GM18870 (cell line): ENCODE measurements around the gene PDE4D.

Experiments
- ATAC-seq: cut with Tn5 transposase; IDR thresholded peaks from one replicate; pipeline ENCODE4 v1.9.1; 2021; ENCODE audit warnings: moderate library complexity; ENCODE audit not compliant: unreplicated experiment

Gene PDE4D

DNA sequence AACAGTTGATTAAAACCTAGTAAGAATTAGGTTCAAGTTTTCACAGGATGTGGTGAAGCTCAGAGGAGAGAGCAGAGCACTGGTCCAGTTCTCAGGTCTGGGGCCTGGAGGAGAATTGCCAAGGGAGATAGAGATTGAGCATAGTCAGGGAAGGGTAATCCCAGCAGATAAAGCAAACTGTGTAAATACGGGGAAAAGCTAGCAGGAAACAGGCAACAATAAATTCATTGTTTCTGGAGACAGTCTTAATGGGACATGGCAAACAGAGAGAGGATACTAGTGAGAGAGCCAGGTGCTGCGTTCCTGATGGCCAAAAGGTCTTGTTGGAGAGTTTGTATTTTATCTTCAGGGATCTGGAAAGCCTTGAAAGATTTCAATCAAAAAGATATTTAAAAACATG, 333.0 kb downstream of the PDE4D start:
- no peak for ATAC-seq

DNA sequence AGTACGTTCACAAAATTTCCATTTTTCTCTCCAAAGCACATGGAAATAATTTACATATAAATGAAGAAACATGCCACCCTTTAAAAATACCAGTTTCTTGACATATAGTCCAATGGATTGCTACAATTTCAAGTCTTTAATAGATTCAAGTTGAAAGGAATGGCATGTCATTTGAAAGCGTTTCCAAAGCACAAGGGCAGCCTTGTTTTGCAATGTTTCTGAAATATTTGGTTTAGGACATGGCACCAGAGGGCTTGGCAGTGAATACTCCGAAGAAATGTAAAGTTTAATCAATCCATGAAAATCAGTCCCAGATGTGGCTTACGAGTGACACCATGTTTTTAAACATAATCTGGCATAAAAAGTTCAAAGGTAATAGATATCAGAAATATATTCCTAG, 333.7 kb downstream of the PDE4D start:
- ATAC-seq, result no peak

DNA sequence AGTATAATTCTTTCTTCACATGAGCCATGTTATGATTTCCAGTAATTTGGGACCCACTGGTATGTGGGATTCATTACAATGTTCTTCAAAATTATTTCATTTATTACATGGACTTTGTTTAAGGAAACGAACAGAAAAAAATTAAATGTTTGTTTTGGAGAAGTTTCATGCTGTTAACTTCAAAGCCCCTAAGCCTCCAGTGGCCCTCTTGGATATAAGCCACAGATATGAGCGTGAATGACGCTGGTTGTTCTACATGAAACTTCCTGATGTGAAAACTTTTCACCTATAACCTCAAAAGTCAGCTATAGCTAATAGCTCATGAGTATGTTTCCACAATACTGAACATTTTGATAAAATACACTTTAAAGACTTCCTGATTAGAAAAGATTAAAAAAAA, 334.2 kb downstream of the PDE4D start:
- ATAC-seq, result no peak

DNA sequence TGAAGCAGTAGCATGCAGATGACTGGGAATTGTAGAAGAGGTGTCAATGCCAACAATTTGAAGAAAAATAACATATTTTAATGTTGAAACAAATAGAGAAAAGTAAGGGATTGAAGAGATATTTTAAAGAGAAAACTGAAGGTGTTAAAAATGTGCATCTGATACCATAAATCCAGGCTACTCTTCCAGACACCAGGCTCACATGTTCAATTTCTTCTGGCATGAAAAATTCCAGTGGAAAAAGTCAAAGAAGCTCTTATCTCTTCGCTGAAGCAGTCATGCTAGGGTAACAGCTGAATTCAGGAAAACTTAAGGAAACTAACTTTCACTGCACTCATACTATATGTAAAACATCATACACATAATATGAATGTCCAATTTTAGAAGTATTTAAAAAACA, 335.0 kb downstream of the PDE4D start:
- ATAC-seq, result no peak

DNA sequence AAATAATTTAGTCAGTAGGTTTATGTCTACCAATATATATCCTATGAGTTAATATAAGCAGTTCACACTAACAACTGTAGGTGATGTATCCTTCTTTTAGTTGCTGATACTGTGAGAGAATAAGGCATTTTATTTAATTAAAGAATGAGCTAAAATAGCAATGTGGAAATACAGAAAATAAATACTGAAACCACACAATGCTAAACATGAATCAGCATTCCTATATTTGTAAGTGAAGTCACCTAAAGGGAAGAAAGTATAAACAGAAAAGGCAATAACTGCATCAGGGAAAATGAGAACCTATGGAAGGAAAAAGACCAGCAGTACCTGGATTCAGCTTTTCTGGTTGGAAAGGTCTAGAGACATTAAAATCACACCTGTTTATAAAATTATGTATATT, 336.0 kb downstream of the PDE4D start:
- no peak for ATAC-seq

DNA sequence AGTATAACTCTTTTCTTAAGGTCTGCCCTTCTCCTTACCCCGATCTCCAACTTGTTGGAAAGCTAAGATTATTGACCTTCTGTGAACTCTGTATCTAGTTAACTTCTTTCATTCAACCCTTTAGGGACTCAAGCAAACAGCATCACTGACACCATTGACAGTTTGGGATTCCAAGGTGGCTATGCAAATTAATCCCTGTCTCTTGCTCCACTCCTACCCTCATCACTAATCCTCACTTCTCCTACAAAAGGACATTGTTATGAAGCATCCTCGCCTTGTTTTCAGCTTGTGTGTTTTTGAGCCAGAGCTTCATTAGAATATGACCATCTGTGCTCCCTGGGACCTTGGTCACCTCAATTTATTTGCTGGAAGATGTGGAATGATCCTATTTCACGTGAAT, 337.9 kb downstream of the PDE4D start:
- ATAC-seq, result no peak

DNA sequence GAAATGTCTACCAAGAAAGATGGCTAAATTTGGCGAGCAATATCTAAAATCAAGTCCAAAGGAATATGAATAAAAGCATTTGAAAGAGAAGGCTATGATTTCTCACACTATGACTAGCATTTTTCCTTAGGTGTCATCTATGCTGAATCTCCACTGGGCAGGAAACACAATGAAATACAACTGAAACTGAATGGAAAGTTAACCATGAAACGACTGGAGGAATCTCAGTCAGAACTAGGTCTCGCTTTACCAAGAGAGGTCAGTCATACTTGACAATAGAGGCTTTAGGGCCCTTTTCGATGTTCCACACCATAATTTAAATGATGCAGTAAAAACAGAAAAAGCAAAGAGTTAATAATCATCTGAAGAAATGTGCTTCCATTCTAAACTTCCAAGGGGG, 339.0 kb downstream of the PDE4D start:
- no peak for ATAC-seq

DNA sequence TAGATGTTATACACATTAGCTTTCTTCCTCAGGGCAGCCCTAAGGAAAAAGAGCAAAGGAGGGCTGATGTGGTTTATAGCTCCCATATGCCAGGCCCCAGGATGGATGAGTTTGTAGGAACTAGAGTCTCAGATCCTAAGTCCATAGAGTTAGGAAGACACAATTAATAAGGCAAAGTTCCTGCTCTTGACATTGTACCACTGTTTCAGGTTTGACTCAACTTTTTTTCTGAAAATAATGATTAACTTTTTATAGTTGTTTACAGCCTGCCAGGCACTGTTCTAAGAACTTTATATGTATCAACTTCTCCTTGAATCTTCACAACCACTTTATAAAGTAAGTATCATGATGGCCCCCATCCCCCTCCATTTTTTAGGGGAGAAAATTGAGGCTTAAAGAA, 339.5 kb downstream of the PDE4D start:
- no peak for ATAC-seq

DNA sequence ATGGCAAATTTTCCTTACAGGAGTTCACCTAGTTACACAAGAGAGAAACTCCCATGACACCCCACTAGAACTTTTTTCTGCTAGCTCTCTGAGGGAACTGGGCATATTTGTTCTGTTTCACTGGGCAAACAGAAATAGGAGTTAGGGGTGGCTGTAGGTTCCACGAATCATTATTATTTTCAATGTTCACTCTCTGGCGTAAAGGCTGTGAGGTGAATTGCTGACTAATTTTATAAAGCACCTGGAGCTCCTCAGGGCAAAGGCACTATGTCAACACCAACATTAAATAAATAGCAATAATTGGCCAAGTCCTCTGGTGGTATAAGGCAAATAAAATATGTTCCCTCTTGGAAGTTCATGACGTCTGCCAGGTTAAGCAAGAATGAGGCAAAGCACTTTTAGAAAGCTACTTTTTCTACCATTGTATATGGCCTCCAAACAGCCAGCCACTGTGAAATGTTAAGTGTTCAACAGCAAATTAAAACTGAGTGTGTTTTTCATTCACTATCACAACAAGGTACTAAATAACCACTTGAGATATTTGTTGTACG, 344.6 kb downstream of the PDE4D start:
- no peak for ATAC-seq

DNA sequence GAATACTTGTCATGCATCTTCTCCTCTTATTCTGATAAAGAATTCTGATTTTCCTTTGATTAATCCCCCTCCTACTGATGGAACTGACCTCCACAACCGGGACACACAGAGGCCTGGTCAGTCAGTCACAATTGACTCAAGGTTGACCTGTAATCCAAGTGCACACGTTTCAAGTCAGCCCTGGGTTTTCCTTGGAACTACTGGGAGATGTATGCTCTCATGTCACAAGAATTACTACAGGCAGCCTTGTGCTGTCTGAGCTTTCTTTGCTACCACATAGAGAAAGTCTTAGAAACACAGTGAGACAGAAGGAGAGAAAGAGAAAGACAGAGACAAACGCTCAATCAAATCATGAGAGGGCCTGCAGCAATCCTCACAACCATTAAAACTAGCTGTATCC, 345.8 kb downstream of the PDE4D start:
- ATAC-seq, result no peak

DNA sequence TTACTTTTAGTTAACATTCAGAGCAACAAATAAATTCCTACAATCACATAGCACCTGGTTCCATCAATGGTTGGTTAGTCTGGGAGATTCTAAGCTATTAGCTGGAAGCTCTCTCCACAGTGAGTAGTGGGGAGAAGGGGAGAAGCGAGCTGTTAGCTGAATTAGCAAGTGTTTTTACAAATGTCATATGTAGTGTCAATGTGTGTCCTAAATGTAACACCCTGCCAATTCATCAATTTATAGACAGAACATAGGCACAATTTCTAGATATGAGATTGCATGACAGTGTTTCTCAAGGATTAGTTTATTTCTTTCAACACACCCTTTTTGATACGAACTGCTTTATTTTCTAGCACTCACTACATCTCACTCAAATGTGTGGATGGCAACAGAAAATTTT, 349.0 kb downstream of the PDE4D start:
- no peak for ATAC-seq

DNA sequence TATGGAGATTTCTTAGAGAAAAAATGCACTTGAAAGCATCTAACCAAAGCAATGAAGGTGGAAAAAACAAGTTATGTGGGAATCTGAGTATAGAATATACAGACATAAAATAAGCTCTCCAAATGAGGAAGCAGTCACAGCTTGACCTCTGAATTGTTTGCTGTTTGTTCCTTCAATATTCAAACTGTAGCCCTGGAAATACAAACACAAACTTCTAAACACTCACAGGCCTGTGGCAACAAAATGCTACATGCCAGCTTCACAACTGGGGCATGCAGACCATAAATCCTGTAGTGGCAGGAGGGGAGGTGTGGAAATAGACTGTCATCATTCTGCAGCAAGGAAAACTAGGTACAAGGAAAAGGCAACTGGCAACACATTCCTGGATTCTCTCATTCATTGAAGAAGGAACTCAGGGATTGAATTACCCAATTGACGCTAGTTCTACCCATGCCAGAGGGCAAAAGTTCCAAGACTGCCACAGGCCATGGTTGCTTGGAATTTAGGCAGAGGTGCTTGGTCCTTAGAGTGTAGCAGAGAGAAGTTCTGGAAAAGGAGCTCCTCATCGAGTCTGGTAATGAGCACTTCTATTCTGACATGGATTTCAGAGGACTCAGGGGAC, 349.6 kb downstream of the PDE4D start:
- no peak for ATAC-seq

DNA sequence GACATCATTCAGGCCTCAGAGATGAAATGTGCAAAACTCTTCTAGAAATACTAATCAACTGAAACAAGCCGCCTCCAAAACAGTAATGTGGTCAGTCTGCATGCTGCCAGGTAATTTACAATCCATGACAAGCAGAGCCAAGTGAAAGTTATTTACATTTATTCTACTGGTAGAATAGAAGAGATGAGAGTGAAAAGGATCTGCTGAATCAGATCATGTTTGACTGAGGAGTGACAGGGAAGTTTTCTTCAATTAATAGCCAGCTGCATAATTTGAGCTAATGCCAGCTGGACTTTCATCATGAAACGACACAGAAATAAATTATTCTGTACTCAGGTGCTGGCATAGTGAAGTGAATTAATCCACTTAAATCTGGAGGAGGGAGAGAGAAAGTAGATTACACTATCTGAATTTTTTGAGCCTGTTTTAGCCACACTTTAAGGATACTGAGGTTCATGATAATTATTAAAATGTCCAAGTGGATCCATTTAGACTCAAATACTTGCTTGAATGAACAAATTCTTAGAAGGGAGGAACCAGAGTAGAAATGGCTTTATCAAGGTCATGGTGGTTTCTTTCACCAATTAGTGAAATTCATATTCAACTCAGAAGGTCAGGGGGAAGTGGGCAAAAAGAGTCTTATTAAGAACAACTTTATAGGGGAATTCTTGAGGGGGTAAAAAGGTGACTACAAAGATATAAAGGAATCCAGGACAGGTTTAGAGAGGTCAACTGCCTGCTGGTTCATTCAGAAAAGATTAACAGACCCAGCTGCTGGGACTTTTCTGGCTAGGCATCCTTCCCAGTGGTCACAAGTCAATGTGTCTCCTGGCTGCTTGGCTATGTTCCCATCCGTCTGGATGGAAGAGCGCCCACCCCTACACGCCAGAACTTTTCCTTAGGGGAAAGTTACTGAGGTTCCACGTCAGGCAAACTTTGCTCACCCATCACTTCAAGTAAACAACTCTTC, 350.4 kb downstream of the PDE4D start:
- no peak for ATAC-seq

DNA sequence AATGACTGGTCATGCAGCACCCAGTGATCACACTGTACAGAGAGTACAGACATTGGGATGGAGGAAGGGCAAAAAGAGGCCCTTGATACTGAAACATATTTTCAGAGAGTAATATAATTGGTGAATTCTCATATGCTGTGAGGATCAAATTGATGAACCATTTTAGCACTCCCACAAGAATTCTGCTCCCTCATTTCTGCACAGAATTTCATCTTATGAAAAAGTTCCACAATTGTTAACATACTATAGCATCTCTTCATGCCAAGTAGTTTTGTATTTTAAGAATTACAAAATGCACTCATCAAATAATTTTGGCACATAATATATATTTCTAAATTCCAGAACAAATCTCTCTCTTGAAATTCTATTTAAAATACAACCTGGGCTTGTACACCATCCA, 351.2 kb downstream of the PDE4D start:
- no peak for ATAC-seq

DNA sequence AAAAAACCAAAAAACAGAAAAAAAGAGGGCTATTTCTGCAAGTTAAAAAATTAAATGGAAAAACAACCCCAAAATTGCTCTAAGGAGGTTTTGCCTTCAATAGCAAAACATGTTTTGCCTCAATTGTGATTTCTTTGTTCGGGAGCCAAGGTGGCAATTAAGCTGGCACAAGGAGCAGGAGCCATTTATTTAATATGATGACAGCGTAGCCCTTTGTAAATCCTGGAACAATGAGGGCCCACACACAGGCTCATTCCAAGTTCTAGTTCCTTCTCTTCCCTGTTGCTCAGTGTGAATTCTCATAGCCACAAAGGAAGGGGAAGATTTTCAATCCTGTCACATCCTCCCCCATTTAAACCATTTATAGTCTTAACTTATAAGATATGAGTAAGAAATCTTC, 353.2 kb downstream of the PDE4D start:
- no peak for ATAC-seq

DNA sequence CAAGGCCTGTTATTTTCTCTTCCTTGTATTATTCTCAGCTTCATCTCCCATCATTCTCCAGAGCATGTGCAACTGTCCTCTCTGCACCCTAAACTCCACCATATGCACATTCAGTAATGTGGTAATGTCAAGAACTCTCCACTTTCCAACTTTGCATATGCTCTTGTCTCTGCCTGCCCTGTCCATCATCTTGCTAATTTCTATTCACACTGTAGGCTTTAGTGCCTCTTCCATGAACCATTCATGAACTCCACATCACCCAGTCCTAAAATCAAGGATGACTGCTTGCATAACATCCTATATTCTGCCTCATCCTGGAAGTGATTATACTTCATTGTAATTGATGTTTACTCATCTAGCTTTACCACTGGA, 354.8 kb downstream of the PDE4D start:
- ATAC-seq, result no peak

DNA sequence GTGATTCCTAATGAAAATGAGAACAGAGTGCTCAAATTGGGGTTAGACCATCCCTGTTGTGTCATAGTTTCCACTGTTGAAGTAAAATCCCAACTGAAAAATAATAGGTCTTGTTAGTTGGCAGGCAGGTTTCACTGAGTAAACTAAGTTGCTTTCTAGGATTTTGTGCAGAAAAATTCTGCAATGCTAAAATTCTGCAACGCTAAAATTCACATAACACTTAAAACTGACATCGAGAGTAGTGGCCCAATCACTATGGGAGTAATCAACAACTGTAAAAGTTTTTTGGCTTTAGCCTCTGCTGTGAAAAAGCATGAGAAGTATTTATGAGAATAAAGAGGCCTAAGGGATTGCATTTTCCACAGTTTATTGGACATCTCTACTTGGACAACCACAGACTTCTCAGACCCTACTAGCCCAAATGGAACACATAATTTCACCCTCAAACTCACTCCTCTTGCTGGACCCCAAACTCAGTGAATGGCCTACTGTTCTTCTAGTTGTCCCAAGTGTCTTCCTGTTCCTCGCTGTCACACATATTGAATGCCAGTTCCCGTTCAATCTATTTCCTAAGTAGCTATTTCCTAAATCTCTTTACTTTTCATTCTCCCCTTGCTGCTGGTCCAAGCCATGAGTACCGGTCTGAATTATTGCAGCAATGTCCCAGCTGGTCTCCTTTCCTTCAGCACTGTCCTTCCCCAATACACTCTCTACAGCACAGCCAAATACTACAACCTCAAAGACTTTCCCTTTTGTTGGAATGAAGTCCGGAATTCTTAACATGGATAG, 355.4 kb downstream of the PDE4D start:
- ATAC-seq, result no peak

DNA sequence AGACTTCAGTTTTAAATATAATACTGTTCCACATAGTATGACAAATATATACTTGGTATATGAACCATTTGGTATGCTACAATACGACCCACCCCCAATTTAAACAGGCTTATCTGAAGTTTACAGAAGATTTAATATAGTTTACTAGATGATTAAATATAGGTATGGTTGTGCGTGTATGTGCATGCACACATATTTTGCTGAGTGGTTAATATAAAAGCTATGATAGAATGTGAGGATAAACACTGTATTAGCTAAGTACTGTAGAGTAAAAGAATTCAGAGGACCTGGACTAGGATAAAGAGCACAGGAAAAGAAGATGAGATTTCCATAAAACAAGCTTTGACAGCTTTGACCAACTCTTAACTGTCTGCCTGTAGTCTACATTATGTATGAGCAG, 356.7 kb downstream of the PDE4D start:
- ATAC-seq, result no peak

DNA sequence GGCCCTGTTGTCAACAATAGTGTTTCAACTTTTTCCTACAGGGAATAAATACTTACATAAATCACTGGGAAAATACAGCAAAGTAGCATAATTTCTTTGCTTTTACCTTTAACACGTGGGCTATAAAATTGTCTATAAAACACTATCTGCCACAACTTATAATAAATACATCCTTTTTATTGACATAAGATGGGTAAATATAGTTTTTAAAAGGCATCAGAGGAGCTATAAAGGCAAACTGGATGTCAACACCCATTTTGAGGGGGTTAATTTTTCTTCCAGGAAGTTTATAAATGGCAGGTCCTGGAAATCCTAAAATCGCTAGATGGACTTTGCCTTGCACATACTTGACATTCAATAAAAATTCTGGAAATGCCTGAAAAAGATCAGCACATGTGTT, 358.0 kb downstream of the PDE4D start:
- ATAC-seq, result no peak

DNA sequence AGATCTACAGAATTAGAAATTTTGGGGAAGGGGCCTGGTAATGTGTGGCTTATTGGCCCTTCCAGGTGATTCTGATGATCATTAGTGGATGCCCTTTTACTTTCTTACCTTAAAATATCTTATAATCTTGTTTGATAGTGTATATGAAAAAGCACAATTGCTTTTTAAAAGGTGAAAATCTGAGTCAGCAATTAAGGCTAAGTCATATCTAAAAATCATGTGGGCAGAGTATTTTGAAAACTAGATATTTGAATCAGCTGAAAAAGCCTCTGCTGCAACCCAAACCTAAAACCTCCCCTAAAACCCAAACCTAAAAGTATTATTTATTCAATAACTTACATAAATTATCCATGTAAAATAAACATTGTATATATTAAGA, 359.8 kb downstream of the PDE4D start:
- no peak for ATAC-seq

DNA sequence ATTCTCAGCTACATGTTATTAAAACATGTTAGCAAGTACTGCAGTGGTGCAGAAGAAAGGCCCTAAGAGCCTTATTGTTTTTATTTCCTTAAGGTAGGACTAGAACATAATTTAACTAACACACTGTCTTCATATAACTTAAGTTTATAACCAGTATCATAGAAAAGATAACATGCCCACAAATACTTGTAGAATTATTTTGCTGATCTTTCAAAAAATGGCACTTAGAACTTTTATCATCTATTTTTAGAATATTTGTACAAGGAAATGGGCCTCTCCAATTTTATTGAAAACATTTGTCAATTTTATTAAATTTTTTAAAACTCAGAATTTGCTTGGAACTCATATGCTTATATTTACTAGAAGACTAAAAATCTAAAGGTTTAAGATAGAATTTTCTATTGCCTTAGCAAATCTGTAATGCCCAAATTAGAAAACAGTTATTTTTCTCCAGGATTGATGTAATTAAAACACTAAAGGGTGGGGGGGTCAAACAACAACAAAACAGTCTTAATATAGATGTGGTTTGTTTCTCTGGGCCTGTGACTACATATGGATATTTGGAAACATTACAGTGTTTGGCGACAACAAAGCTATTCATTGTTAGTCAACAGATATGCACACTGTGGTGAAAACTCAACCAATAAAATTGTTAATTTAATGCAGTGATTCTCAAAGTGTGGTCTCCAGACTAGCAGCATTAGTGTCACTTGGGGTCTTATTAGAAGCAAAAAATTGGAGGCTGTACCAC, 360.4 kb downstream of the PDE4D start:
- no peak for ATAC-seq
